Gastroesophageal sphincter (tissue), 4 donors: ENCODE measurements around the gene NEK1. TPM values are rescaled to one million over a fixed set of nuclear protein-coding genes. Genes with fewer than 3 reads are reported as not detected.

Experiments used
- ATAC-seq: fragments of 150-250 bp; one replicate; pipeline ENCODE4 v1.9.1; 2016; ENCODE audit warnings: mild to moderate bottlenecking, moderate library complexity
- H3K27ac ChIP-seq, 4 donors: fragments of 200-600 bp; sonication (generic) in 3 of 4; 1 replicate in 3 of 4; 2 replicates in 1 of 4; pipeline ENCODE4 v1.5.1; 2016 to 2019
- H3K27me3 ChIP-seq: fragments of 200-600 bp; sonication (generic); one replicate; pipeline ENCODE4 v1.5.1; 2019
- H3K36me3 ChIP-seq, 2 donors: fragments of 200-600 bp; sonication (generic); one replicate each; pipeline ENCODE4 v1.5.1; 2019; ENCODE audit warnings: control low read depth in 1 of 2
- H3K4me1 ChIP-seq, 3 donors: fragments of 200-600 bp; sonication (generic); 1 replicate in 2 of 3; 2 replicates in 1 of 3; pipeline ENCODE4 v1.5.1; 2016 to 2019; ENCODE audit warnings: control low read depth in 2 of 3
- H3K4me3 ChIP-seq, 2 donors: fragments of 200-600 bp; sonication (generic); one replicate each; pipeline ENCODE4 v1.5.1; 2019; ENCODE audit warnings: mild to moderate bottlenecking in 1 of 2, moderate library complexity in 1 of 2
- H3K9me3 ChIP-seq, 3 donors: fragments of 200-600 bp; sonication (generic); one replicate each; pipeline ENCODE4 v1.5.1; 2017 to 2019; ENCODE audit warnings: control low read depth in 2 of 3
- CTCF ChIP-seq, 4 experiments: fragments of 200-600 bp in 2 of 4; fragments of 450-650 bp in 2 of 4; sonication (generic) in 1 of 4; IDR thresholded peaks; one replicate each; pipeline ENCODE4 v1.5.1; 2017 to 2019; ENCODE audit warnings: antibody characterized with exemption in 4 of 4, mild to moderate bottlenecking in 2 of 4, moderate library complexity in 2 of 4
- EP300 ChIP-seq: sonication (generic); formaldehyde crosslinking; IDR thresholded peaks from one replicate; pipeline ENCODE4 v1.6.1; 2017; ENCODE audit warnings: antibody characterized with exemption, mild to moderate bottlenecking
- POLR2A ChIP-seq, 2 donors: fragments of 450-650 bp; IDR thresholded peaks; one replicate each; pipeline ENCODE4 v1.6.1; 2017; ENCODE audit warnings: antibody characterized with exemption in 2 of 2, mild to moderate bottlenecking in 2 of 2, moderate library complexity in 1 of 2
- POLR2AphosphoS5 ChIP-seq: sonication (generic); formaldehyde crosslinking; IDR thresholded peaks from one replicate; pipeline ENCODE4 v1.6.1; 2017; ENCODE audit warnings: antibody characterized with exemption
- WGBS, 2 donors: methylation state at CpG; one replicate each; pipeline ENCODE4 v1.1.5; 2018; ENCODE audit warnings: low coverage in 1 of 2; 5-methylcytosine and 5-hydroxymethylcytosine counted together
- total RNA-seq, 4 donors: library from RNA; depleted of rRNA; stranded (reverse); fragments of >200 nt; gene quantifications; one replicate each; pipeline ENCODE4 v1.1.0, GENCODE V29; 2016

The NEK1 gene
- total RNA-seq, 4 donors from 2014 or later = 9.1 to 21.4 (median 12.3) TPM

GRCh38 chr4:169346840-169347239 lies 265.5 kb downstream of the NEK1 start:
- WGBS, 2 donors = 97 to 100% methylated on average over 1 to 12 of the region's 14 CpGs
- Histone ChIP-seq H3K9me3 (no peaks in the 10 kb centered on the region), H3K27ac (no peak overlapping the region), H3K27me3 (no peaks in the 10 kb centered on the region), H3K4me3 (no peak overlapping the region), H3K36me3 (no peaks in the 10 kb centered on the region), H3K4me1 (no peaks in the 10 kb centered on the region)
- TF ChIP-seq POLR2A (IDR thresholded peaks at IDR 0.05) = no peak
- no peak for ATAC-seq

DNA sequence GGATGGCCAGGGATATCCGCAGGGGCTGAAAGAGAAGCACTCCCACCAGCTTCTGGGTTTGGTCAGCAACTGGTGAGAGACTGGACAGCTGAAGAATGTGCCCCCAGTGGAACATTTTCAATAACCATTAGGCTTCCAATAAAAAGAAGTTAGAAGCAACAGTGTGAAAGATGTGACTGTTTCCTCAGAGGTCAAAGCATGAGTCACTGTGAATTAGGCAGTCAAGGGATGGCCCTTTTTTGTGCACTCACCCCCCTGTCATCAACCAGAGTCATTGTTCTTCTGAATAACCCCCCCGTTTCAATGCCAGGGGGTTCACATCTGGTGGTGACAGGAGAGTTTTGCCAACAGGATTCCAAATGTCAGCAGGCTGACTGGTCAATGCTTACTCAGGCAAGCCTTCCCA lies 267.1 kb downstream of the NEK1 start:
- WGBS, 2 donors = 20 to 53% methylated on average over 1 to 2 of the region's 2 CpGs
- Histone ChIP-seq H3K4me1 (no peaks in the 10 kb centered on the region), H3K9me3 (no peaks in the 10 kb centered on the region), H3K36me3 (no peaks in the 10 kb centered on the region), H3K27ac (no peak overlapping the region), H3K27me3 (no peaks in the 10 kb centered on the region), H3K4me3 (no peak overlapping the region)
- TF ChIP-seq POLR2AphosphoS5 (no peak), CTCF (IDR thresholded peaks at IDR 0.05) (no peak), EP300 (no peak), POLR2A (IDR thresholded peaks at IDR 0.05) (no peak)
- ATAC-seq = no peak

Other genes starting within 250 kb of the NEK1 start
- gene CLCN3, start 8.0 kb upstream of the NEK1 start, total RNA-seq = 10 to 100 TPM; 16.6 to 26.0 (median 22.6) TPM
- gene HPF1, start 145.4 kb upstream of the NEK1 start, total RNA-seq = 10 to 100 TPM; 20.8 to 32.6 (median 25.6) TPM